ENCODE data around the gene GAB2.

GAB2 gene

GRCh38 chr11:78428266-78428636 is 10.6 kb upstream of the GAB2 start:
- H3K27ac ChIP-seq, result no peak overlapping the region
- DNase-seq (ENCODE audit: low read depth, low spot score), result no peak

- no peak overlapping the region for H3K27ac ChIP-seq
- no peak for DNase-seq (ENCODE audit: low read depth, low spot score)
Measured at GRCh38 chr11:78427615-78428265, 10.1 kb upstream of the GAB2 start.

- H3K27ac ChIP-seq, result no peak overlapping the region
- no peak for DNase-seq (ENCODE audit: low read depth, low spot score)
Measured at GRCh38 chr11:78426845-78427244, 9.2 kb upstream of the GAB2 start.

GRCh38 chr11:78425399-78426070 is 7.9 kb upstream of the GAB2 start:
- no peak overlapping the region for H3K27ac ChIP-seq
- DNase-seq (ENCODE audit: low read depth, low spot score), result no peak

GRCh38 chr11:78424334-78425270 is 7.0 kb upstream of the GAB2 start:
- DNase-seq (ENCODE audit: low read depth, low spot score), result no peak
- H3K27ac ChIP-seq, result no peak overlapping the region

- no peak for DNase-seq (ENCODE audit: low read depth, low spot score)
Measured at GRCh38 chr11:78423241-78423640, 5.6 kb upstream of the GAB2 start.

GRCh38 chr11:78420796-78421209 is 3.2 kb upstream of the GAB2 start:
- no peak overlapping the region for H3K27ac ChIP-seq
- DNase-seq (ENCODE audit: low read depth, low spot score), result no peak

More at GRCh38 chr11:78423241-78423640, 5.6 kb upstream of the GAB2 start:
- no peak overlapping the region for H3K27ac ChIP-seq

GRCh38 chr11:78420255-78420764 is 2.7 kb upstream of the GAB2 start:
- H3K27ac ChIP-seq, result no peak overlapping the region
- no peak for DNase-seq (ENCODE audit: low read depth, low spot score)

- DNase-seq (ENCODE audit: low read depth, low spot score), result peak; percentile 37
- no peak overlapping the region for H3K27ac ChIP-seq
Measured at GRCh38 chr11:78419327-78419726, 1.7 kb upstream of the GAB2 start.

GRCh38 chr11:78418584-78419211 is 1.1 kb upstream of the GAB2 start:
- no peak for DNase-seq (ENCODE audit: low read depth, low spot score)
- H3K27ac ChIP-seq, result no peak overlapping the region

GRCh38 chr11:78417888-78418583 is 416 bp upstream of the GAB2 start:
- DNase-seq (ENCODE audit: low read depth, low spot score), result no peak

GRCh38 chr11:78416285-78417174 is 1.1 kb downstream of the GAB2 start:
- peak overlapping the region; percentile 33 for H3K27ac ChIP-seq
- DNase-seq (ENCODE audit: low read depth, low spot score), result peak; percentile 27

More at GRCh38 chr11:78417888-78418583, 416 bp upstream of the GAB2 start:
- peak overlapping the region; percentile 33 for H3K27ac ChIP-seq

- no peak overlapping the region for H3K27ac ChIP-seq
- no peak for DNase-seq (ENCODE audit: low read depth, low spot score)
Measured at GRCh38 chr11:78415338-78415737, 2.3 kb downstream of the GAB2 start.

- DNase-seq (ENCODE audit: low read depth, low spot score), result no peak
- no peak overlapping the region for H3K27ac ChIP-seq
Measured at GRCh38 chr11:78414321-78415051, 3.1 kb downstream of the GAB2 start.

- H3K27ac ChIP-seq, result no peak overlapping the region
- DNase-seq (ENCODE audit: low read depth, low spot score), result no peak
Measured at GRCh38 chr11:78408619-78409018, 9.0 kb downstream of the GAB2 start.

GRCh38 chr11:78406568-78407196 is 10.9 kb downstream of the GAB2 start:
- no peak for DNase-seq (ENCODE audit: low read depth, low spot score)
- peak overlapping the region; percentile 31 for H3K27ac ChIP-seq

GRCh38 chr11:78405805-78406204 is 11.8 kb downstream of the GAB2 start:
- no peak for DNase-seq (ENCODE audit: low read depth, low spot score)
- H3K27ac ChIP-seq, result peak overlapping the region; percentile 31

- no peak overlapping the region for H3K27ac ChIP-seq
- DNase-seq (ENCODE audit: low read depth, low spot score), result no peak
Measured at GRCh38 chr11:78403781-78404180, 13.8 kb downstream of the GAB2 start.
